K562 (cell line): ENCODE data around the gene TARS3. TPM values are rescaled to one million over a fixed set of nuclear protein-coding genes. Genes with fewer than 3 reads are reported as not detected.

ENCODE experiments used
- ATAC-seq: fragments of 200-7000 bp; cut with Tn5 transposase; 3 replicates; pipeline ENCODE4 v1.9.1; 2020; ENCODE audit warnings: moderate library complexity
- BruUV-seq: library from RNA; stranded (reverse); fragments of 400-500 nt; replicated peaks from 2 replicates; lab custom pipeline; 2021; lab: Mats Ljungman, UMichigan
- CTCF ChIA-PET: fragments of 300-600 bp; formaldehyde crosslinking; extraction: SDS; loops from one replicate; lab custom pipeline; 2021; ENCODE audit warnings: low intra/inter-chr PET ratio; lab: Yijun Ruan, JAX
- POLR2A ChIA-PET: fragments of 300-600, 350-650 bp; sonication (Branson Sonifier 250); formaldehyde crosslinking; extraction: SDS; loops from one replicate; lab custom pipeline; 2021; ENCODE audit warnings: antibody characterized with exemption, inconsistent platforms; lab: Yijun Ruan, JAX
- DNase-seq, 4 experiments: peaks; one replicate each; pipeline versions ENCODE4 v3.0.0 to v3.0.0-alpha.2; 2011 to 2018; ENCODE audit warnings: low spot score in 3 of 4, mixed read lengths in 3 of 4; ENCODE audit errors: extremely low read depth in 1 of 4
- FAIRE-seq: peaks from 2 replicates; lab custom pipeline; 2011; peaks lifted over from hg19 to GRCh38; lab: Jason Lieb, UNC
- H2AFZ ChIP-seq: 2 replicates; pipeline ENCODE4 v1.6.0; 2011; ENCODE audit warnings: low read depth, low read length, control low read depth, inconsistent platforms
- H3K27ac ChIP-seq: fragments of 200-600 bp; 3 replicates; pipeline ENCODE4 v1.8.0; 2011; ENCODE audit warnings: low read depth, mild to moderate bottlenecking, control low read depth, inconsistent platforms, low read length, moderate library complexity, mixed read lengths; ENCODE audit errors: extremely low read depth
- H3K27me3 ChIP-seq, 2 experiments: fragments of 300-600 bp in 1 of 2; 2 replicates in 1 of 2; 3 replicates in 1 of 2; pipeline versions ENCODE4 v1.6.0 to v1.8.0; 2011; ENCODE audit warnings: inconsistent platforms in 2 of 2, low read length in 2 of 2, mild to moderate bottlenecking in 1 of 2, mixed read lengths in 1 of 2, moderate library complexity in 1 of 2; ENCODE audit not compliant: control insufficient read depth in 2 of 2, insufficient read depth in 2 of 2
- H3K36me3 ChIP-seq: fragments of 300-600 bp; 3 replicates; pipeline ENCODE4 v1.8.0; 2011; ENCODE audit warnings: mild to moderate bottlenecking, low read length, inconsistent platforms; ENCODE audit not compliant: control insufficient read depth, insufficient read depth
- H3K4me1 ChIP-seq, 2 experiments: fragments of 200-600 bp in 1 of 2; replicated peaks in 1 of 2; 2 replicates in 1 of 2; 3 replicates in 1 of 2; pipeline versions ENCODE4 v1.5.1 to v1.8.0; 2011; ENCODE audit warnings: inconsistent platforms in 2 of 2, low read length in 2 of 2, mild to moderate bottlenecking in 1 of 2, mixed read lengths in 1 of 2, moderate library complexity in 1 of 2; ENCODE audit not compliant: control insufficient read depth in 2 of 2, insufficient read depth in 2 of 2
- H3K4me2 ChIP-seq: 2 replicates; pipeline ENCODE4 v1.6.1; 2011; ENCODE audit warnings: low read length, control low read depth, inconsistent platforms, mixed read lengths; ENCODE audit not compliant: insufficient read depth
- H3K4me3 ChIP-seq: fragments of 200-600 bp; sonication (generic), shearing (Covaris generic); 2 replicates; pipeline ENCODE4 v1.5.1; 2016; ENCODE audit warnings: control low read depth, inconsistent platforms
- H3K79me2 ChIP-seq: fragments of 200-600 bp; 3 replicates; pipeline ENCODE4 v1.8.0; 2011; ENCODE audit warnings: low read length, inconsistent platforms; ENCODE audit not compliant: control insufficient read depth, insufficient read depth
- H3K9ac ChIP-seq, 2 experiments: 2 replicates each; pipeline versions ENCODE4 v1.6.0 to v1.6.1; 2011; ENCODE audit warnings: low read depth in 2 of 2, low read length in 2 of 2, control low read depth in 1 of 2, inconsistent platforms in 1 of 2, mild to moderate bottlenecking in 1 of 2, mixed read lengths in 1 of 2; ENCODE audit not compliant: insufficient read depth in 1 of 2
- H3K9me1 ChIP-seq: one replicate; pipeline ENCODE4 v1.6.0; 2011; ENCODE audit warnings: inconsistent platforms, mild to moderate bottlenecking, low read length, moderate library complexity; ENCODE audit not compliant: control insufficient read depth, insufficient read depth
- H3K9me3 ChIP-seq: replicated peaks from 2 replicates; pipeline ENCODE4 v1.5.1; 2011; ENCODE audit warnings: low read depth, low read length, inconsistent platforms; ENCODE audit not compliant: control insufficient read depth, insufficient read depth
- H4K20me1 ChIP-seq: replicated peaks from 2 replicates; pipeline ENCODE4 v1.6.1; 2011; ENCODE audit warnings: low read length, inconsistent platforms, mixed read lengths; ENCODE audit not compliant: control insufficient read depth, insufficient read depth
- CHD7 ChIP-seq: fragments of 200-600 bp; sonication (generic); IDR thresholded peaks from one replicate; pipeline ENCODE4 v1.6.1; 2012; ENCODE audit warnings: mild to moderate bottlenecking, low read depth, low read length, inconsistent platforms
- SAFB ChIP-seq: fragments of 200-400 bp; formaldehyde crosslinking; IDR thresholded peaks from 2 replicates; pipeline ENCODE4 v1.6.1; 2017; ENCODE audit warnings: low read depth, low read length, borderline replicate concordance
- ZNF217 ChIP-seq: sonication (generic); formaldehyde crosslinking; IDR thresholded peaks from 2 replicates; pipeline ENCODE4 v1.8.0; 2022; ENCODE audit warnings: mild to moderate bottlenecking, missing genetic modification reagents
- WGBS: fragments of 100-300 bp; shearing (Covaris generic); methylation state at CpG from one replicate; pipeline ENCODE4 v1.1.6; 2016; ENCODE audit warnings: low coverage, mixed read lengths; ENCODE audit not compliant: insufficient coverage; ENCODE audit errors: missing lambda C conversion rate; 5-methylcytosine and 5-hydroxymethylcytosine counted together
- in situ Hi-C: fragments of 300-500 bp; cut with MboI; formaldehyde crosslinking; loops from 4 replicates; pipeline ENCODE4 v1.15.0; 2018; ENCODE audit warnings: inconsistent platforms, mixed read lengths
- intact Hi-C: fragments of 100-400 bp; cut with micrococcal nuclease; formaldehyde crosslinking; loops from 2 replicates; pipeline ENCODE4 v1.14.2; 2022
- polyA plus RNA-seq, 8 experiments: library from polyadenylated mRNA; depleted of rRNA in 4 of 8; stranded (reverse) in 5 of 8; unstranded in 3 of 8; fragments of >200 nt; fragmentation: Nextera tagmentation in 2 of 8; fragmentation: Illumina TruSeq in 1 of 8; extraction: Ambion mirVana in 2 of 8; extraction: Trizol in 1 of 8; gene quantifications; 2 replicates each; pipeline versions ENCODE4 v1.2.1 to v1.2.3, GENCODE V29; 2011 to 2014; ENCODE audit warnings: inconsistent platforms in 1 of 8, missing spikeins in 1 of 8
- total RNA-seq, 7 experiments: library from RNA; depleted of rRNA in 6 of 7; stranded (reverse); fragments of >200 nt in 6 of 7; fragmentation: Illumina TruSeq in 2 of 7; extraction: Trizol in 2 of 7; gene quantifications; 2 replicates each; pipeline versions ENCODE4 v1.2.1 to v1.2.3, GENCODE V29; 2011 to 2021; ENCODE audit warnings: low replicate concordance in 1 of 7

Gene TARS3
- total and polyA plus RNA-seq, 9 of the 15 experiments (the other 6 are each of a cell fraction or from before 2014, with no cell fraction given) = 2.1 to 14.7 (median 9.8) TPM

GRCh38 chr15:101667881-101668280 is 56.4 kb downstream of the TARS3 start:
- CTCF ChIA-PET = interaction anchor here (0.5 kb wide), 1 partner anchor 368 kb away, joined by 3 read pairs; no protein-coding TSS in a partner anchor
- H3K79me2 ChIP-seq = no peaks in the 10 kb centered on the region
- H3K4me1 ChIP-seq = no peaks in the 10 kb centered on the region; a peak in 1 of 5 replicates
- ATAC-seq (no peak), FAIRE-seq (no peak), DNase-seq (no peak)
- no TSS peak for BruUV-seq
- intact Hi-C loops (no loop called here), in situ Hi-C loops (no loop called here)
- no peak overlapping the region for H3K27ac ChIP-seq
- H4K20me1 ChIP-seq = no peaks in the 10 kb centered on the region
- H3K4me3 ChIP-seq = no peak overlapping the region
- no peaks in the 10 kb centered on the region for H3K9me1 ChIP-seq
- no peak overlapping the region for H3K4me2 ChIP-seq
- no peak for TF ChIP-seq ZNF217 (CRISPR knock-in tag)
- TF ChIP-seq CHD7 = no peak
- TF ChIP-seq SAFB = no peak
- 90% methylated on average over 1 of the region's 1 CpG for WGBS
- H2AFZ ChIP-seq = no peak overlapping the region
- H3K9ac ChIP-seq = no peak overlapping the region
- no peaks in the 10 kb centered on the region for H3K9me3 ChIP-seq
- POLR2A ChIA-PET = interaction anchor here (0.8 to 1.6 kb wide), 3 partner anchors 10 to 34 kb away, joined by 3 to 4 read pairs (median 4); no protein-coding TSS in a partner anchor
- no peaks in the 10 kb centered on the region for H3K27me3 ChIP-seq
- peaks cover 23% of the 10 kb centered on the region; the same call in 1 of the 3 replicates for H3K36me3 ChIP-seq
